NK-92 treated with Interleukin-12 subunit alpha and Interleukin-12 subunit beta, amount 100 ng/mL, for 24 hours (cell line): ENCODE measurements around the gene NUTM2B.
"Not testable (repeated sequence)": the region's sequence is repeated elsewhere in the genome, so short reads cannot be mapped to it uniquely, and the experiment has no call there.

ENCODE experiments used
- DNase-seq: peaks from one replicate; lab custom pipeline; 2025; lab: John Stamatoyannopoulos, UW

NUTM2B gene

GRCh38 chr10:79726620-79727019 is 23.6 kb downstream of the NUTM2B start:
- not testable (repeated sequence) for DNase-seq

GRCh38 chr10:79744844-79745243 is 41.8 kb downstream of the NUTM2B start:
- DNase-seq, result not testable (repeated sequence)

GRCh38 chr10:79748510-79748909 is 45.5 kb downstream of the NUTM2B start:
- not testable (repeated sequence) for DNase-seq

GRCh38 chr10:79753601-79754000 is 50.6 kb downstream of the NUTM2B start:
- DNase-seq, result not testable (repeated sequence)

- not testable (repeated sequence) for DNase-seq
Observed at GRCh38 chr10:79758297-79758993, 55.4 kb downstream of the NUTM2B start.
